Smooth muscle cell (in vitro differentiated cells): ENCODE results near the gene ISCU. TPM values are rescaled to one million over a fixed set of nuclear protein-coding genes. Genes with fewer than 3 reads are reported as not detected.

Experiments
- DNase-seq: peaks from one replicate; lab custom pipeline; 2025; ENCODE audit not compliant: unreplicated experiment; lab: John Stamatoyannopoulos, UW
- H2AFZ ChIP-seq: fragments of 200-600 bp; sonication (generic); 2 replicates; pipeline ENCODE4 v1.6.0; 2016; ENCODE audit warnings: antibody characterized with exemption, low read depth, mild to moderate bottlenecking
- H3F3A ChIP-seq: fragments of 200-600 bp; sonication (generic); 2 replicates; pipeline ENCODE4 v1.6.0; 2017; ENCODE audit warnings: antibody characterized with exemption, low read depth
- H3K27ac ChIP-seq: fragments of 200-600 bp; sonication (generic); 2 replicates; pipeline ENCODE4 v1.5.1; 2016; ENCODE audit warnings: low read depth, mild to moderate bottlenecking
- H3K27me3 ChIP-seq: fragments of 200-600 bp; sonication (generic); 2 replicates; pipeline ENCODE4 v1.6.1; 2016; ENCODE audit warnings: low read depth, mild to moderate bottlenecking
- H3K36me3 ChIP-seq: fragments of 200-600 bp; sonication (generic); 2 replicates; pipeline ENCODE4 v1.5.1; 2016; ENCODE audit warnings: low read depth
- H3K4me1 ChIP-seq: fragments of 200-600 bp; sonication (generic); 2 replicates; pipeline ENCODE4 v1.5.1; 2016; ENCODE audit warnings: low read depth
- H3K4me2 ChIP-seq: fragments of 200-600 bp; sonication (generic); 2 replicates; pipeline ENCODE4 v1.6.0; 2016; ENCODE audit warnings: mild to moderate bottlenecking
- H3K4me3 ChIP-seq: fragments of 200-600 bp; sonication (generic); 2 replicates; pipeline ENCODE4 v1.5.1; 2016; ENCODE audit warnings: mild to moderate bottlenecking
- H3K79me2 ChIP-seq: fragments of 200-600 bp; sonication (generic); 2 replicates; pipeline ENCODE4 v1.6.0; 2016; ENCODE audit warnings: low read depth, mild to moderate bottlenecking
- H3K9ac ChIP-seq: fragments of 200-600 bp; sonication (generic); 2 replicates; pipeline ENCODE4 v1.6.0; 2016; ENCODE audit warnings: low read depth
- H3K9me3 ChIP-seq: fragments of 200-600 bp; sonication (generic); replicated peaks from 2 replicates; pipeline ENCODE4 v1.5.1; 2016; ENCODE audit warnings: low read depth
- H4K20me1 ChIP-seq: fragments of 200-600 bp; sonication (generic); 2 replicates; pipeline ENCODE4 v1.6.0; 2016; ENCODE audit warnings: low read depth
- WGBS: methylation state at CpG from one replicate; pipeline ENCODE4 v1.1.7; 2016; ENCODE audit warnings: low lambda C conversion rate; 5-methylcytosine and 5-hydroxymethylcytosine counted together
- polyA plus RNA-seq: library from polyadenylated mRNA; unstranded; fragments of >200 nt; fragmentation: Nextera tagmentation; extraction: Ambion mirVana; gene quantifications from 2 replicates; pipeline ENCODE4 v1.2.1, GENCODE V29; 2016
- total RNA-seq: library from RNA; depleted of rRNA; stranded (reverse); fragments of >200 nt; gene quantifications from 2 replicates; pipeline ENCODE4 v1.2.3, GENCODE V29; 2014
- TF ChIP-seq, protein P1 (sequence below): fragments of 200-600 bp; sonication (generic); IDR thresholded peaks from 2 replicates; pipeline ENCODE4 v1.5.1; 2017; ENCODE audit warnings: borderline replicate concordance, mild to moderate bottlenecking, antibody characterized with exemption; ENCODE audit not compliant: insufficient read depth, poor library complexity, severe bottlenecking

The ISCU gene
- total and polyA plus RNA-seq, 2 experiments from 2014 or later, result 138 to 140 TPM

DNA sequence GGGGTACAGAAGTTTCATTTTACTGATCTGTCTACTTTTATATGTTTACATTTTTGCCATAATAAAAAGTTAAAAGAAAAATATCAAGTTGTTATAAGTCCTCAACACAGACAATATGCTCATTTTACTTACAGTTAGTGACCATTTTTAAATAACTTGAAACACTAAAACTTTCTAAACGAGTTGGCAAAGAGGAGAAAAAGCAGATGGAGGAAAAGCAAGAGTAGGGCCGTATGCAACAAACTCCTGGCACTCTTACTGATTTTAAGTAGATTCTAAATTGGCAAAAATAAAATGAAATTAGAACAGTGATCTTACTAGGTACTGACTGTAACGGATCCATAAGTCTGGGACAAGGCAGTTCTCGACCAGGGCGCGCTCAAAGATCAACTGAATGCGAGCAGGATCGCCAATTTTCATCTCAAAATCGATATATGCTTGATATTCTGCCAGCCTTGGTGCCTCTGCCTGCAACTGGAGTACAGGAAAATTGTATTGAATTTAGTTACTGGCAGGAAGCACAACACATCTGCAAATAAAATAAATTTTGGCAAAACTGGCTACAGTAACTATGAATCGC is 23.7 kb upstream of the ISCU start:
- no peak for DNase-seq
- H4K20me1 ChIP-seq, result peaks cover 81% of the 10 kb centered on the region
- peaks cover 34% of the 10 kb centered on the region for H3K79me2 ChIP-seq
- H3K36me3 ChIP-seq, result peaks cover 29% of the 10 kb centered on the region
- H3K27me3 ChIP-seq, result no peaks in the 10 kb centered on the region
- H3K4me2 ChIP-seq, result no peak overlapping the region
- TF ChIP-seq, protein P1, sequence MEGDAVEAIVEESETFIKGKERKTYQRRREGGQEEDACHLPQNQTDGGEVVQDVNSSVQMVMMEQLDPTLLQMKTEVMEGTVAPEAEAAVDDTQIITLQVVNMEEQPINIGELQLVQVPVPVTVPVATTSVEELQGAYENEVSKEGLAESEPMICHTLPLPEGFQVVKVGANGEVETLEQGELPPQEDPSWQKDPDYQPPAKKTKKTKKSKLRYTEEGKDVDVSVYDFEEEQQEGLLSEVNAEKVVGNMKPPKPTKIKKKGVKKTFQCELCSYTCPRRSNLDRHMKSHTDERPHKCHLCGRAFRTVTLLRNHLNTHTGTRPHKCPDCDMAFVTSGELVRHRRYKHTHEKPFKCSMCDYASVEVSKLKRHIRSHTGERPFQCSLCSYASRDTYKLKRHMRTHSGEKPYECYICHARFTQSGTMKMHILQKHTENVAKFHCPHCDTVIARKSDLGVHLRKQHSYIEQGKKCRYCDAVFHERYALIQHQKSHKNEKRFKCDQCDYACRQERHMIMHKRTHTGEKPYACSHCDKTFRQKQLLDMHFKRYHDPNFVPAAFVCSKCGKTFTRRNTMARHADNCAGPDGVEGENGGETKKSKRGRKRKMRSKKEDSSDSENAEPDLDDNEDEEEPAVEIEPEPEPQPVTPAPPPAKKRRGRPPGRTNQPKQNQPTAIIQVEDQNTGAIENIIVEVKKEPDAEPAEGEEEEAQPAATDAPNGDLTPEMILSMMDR, result no peak
- H2AFZ ChIP-seq, result no peak overlapping the region
- no peaks in the 10 kb centered on the region for H3F3A ChIP-seq
- H3K4me3 ChIP-seq, result no peak overlapping the region
- H3K27ac ChIP-seq, result no peak overlapping the region
- WGBS, result 96% methylated on average over 10 of the region's 10 CpGs
- H3K9ac ChIP-seq, result no peak overlapping the region
- no peaks in the 10 kb centered on the region for H3K9me3 ChIP-seq
- no peaks in the 10 kb centered on the region for H3K4me1 ChIP-seq

DNA sequence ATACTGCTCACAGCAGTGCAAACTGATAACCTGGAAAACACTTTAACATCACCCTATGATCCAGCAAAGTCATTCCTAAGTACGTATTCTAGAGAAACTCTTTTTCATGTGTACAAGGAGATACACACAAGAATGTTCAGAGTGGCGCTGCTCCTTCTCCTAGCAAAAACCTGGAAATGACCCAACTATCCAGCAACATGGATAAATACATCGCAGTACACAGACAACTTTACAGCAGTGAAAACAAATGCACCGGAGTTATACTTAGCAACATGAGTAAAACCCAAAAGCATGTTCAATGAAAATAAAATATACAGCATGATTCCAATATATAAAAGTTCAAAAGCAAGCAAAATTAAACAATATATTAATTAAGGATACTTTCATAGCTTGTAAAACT is 20.1 kb upstream of the ISCU start:
- Histone ChIP-seq H3K27me3 (no peaks in the 10 kb centered on the region), H4K20me1 (peaks cover 90% of the 10 kb centered on the region), H3K4me3 (no peak overlapping the region), H3F3A (no peaks in the 10 kb centered on the region), H3K4me1 (no peaks in the 10 kb centered on the region), H2AFZ (no peak overlapping the region), H3K79me2 (peaks cover 37% of the 10 kb centered on the region), H3K36me3 (peaks cover 9% of the 10 kb centered on the region), H3K9ac (no peak overlapping the region), H3K4me2 (no peak overlapping the region), H3K9me3 (no peaks in the 10 kb centered on the region), H3K27ac (no peak overlapping the region)
- TF ChIP-seq, protein P1, result no peak
- no peak for DNase-seq
- 95% methylated on average over 4 of the region's 4 CpGs for WGBS

DNA sequence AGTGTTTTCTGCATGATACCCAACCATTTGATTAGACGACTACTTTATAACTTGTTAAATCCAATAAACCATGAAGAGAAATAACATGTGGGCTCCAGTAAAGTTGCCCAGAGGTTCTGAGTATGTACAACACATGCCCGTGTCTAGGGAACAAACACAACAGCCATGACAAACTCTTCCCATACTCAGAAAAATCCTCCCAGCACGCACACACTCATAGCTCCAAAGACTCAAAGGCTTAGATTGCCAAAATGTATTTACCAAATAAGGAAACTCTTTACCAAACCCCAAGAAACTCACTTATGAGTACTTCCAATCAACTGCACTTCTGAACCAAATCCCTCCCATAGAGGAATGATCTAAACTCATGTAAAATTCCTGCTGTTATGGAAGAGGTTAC is 18.7 kb upstream of the ISCU start:
- Histone ChIP-seq H4K20me1 (peaks cover 88% of the 10 kb centered on the region), H3K4me3 (no peak overlapping the region), H3K27ac (no peak overlapping the region), H3K27me3 (no peaks in the 10 kb centered on the region), H3K9me3 (no peaks in the 10 kb centered on the region), H3F3A (no peaks in the 10 kb centered on the region), H3K4me2 (no peak overlapping the region), H2AFZ (no peak overlapping the region), H3K79me2 (peaks cover 42% of the 10 kb centered on the region), H3K4me1 (no peaks in the 10 kb centered on the region), H3K36me3 (no peaks in the 10 kb centered on the region), H3K9ac (no peak overlapping the region)
- TF ChIP-seq, protein P1, result no peak
- no peak for DNase-seq
- WGBS, result 94% methylated on average over 3 of the region's 3 CpGs

DNA sequence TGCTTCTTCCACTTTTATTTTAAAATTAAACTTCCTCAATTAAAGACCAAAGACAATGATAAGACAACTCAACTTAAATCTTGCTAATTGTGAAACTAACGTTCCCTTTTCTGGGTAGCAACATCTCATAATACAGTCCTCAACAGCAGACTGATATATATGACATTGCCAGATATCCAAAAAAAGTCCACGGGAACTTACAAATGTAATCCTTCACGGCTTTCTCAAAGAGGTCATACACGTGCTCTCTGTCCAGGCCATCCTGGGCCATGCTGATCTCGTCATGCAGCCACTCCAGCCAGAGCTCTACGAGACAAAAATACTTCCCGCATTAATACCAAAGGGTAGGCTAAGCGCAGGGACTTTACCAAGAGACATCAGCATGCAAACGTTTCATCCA is 14.7 kb upstream of the ISCU start:
- DNase-seq, result no peak
- no peaks in the 10 kb centered on the region for H3K36me3 ChIP-seq
- H3K4me1 ChIP-seq, result no peaks in the 10 kb centered on the region
- 96% methylated on average over 9 of the region's 9 CpGs for WGBS
- no peak overlapping the region for H3K27ac ChIP-seq
- H3K9me3 ChIP-seq, result no peaks in the 10 kb centered on the region
- TF ChIP-seq, protein P1, result no peak
- H3K4me3 ChIP-seq, result no peak overlapping the region
- no peak overlapping the region for H3K9ac ChIP-seq
- no peak overlapping the region for H3K4me2 ChIP-seq
- no peaks in the 10 kb centered on the region for H3F3A ChIP-seq
- no peak overlapping the region for H2AFZ ChIP-seq
- no peaks in the 10 kb centered on the region for H3K27me3 ChIP-seq
- peaks cover 90% of the 10 kb centered on the region for H4K20me1 ChIP-seq
- H3K79me2 ChIP-seq, result peaks cover 54% of the 10 kb centered on the region
